Fibroblast of lung (primary cell): ENCODE results near the gene CLIP2. TPM values are rescaled to one million over a fixed set of nuclear protein-coding genes. Genes with fewer than 3 reads are reported as not detected.
"Not testable (repeated sequence)": the region's sequence is repeated elsewhere in the genome, so short reads cannot be mapped to it uniquely, and the experiment has no call there.

ENCODE experiments used
- DNase-seq, 2 donors: peaks; one replicate each; pipeline versions ENCODE4 v3.0.0 to v3.0.0-alpha.2; 2010; ENCODE audit warnings: low read depth in 2 of 2
- H2AFZ ChIP-seq: 2 replicates; pipeline ENCODE4 v1.5.1; 2012; ENCODE audit warnings: low read length, control low read depth, inconsistent platforms
- H3K27ac ChIP-seq: 2 replicates; pipeline ENCODE4 v1.5.1; 2011; ENCODE audit warnings: low read length, control low read depth; ENCODE audit not compliant: insufficient read depth
- H3K27me3 ChIP-seq: 2 replicates; pipeline ENCODE4 v1.5.1; 2011; ENCODE audit warnings: mild to moderate bottlenecking, low read length; ENCODE audit not compliant: control insufficient read depth, insufficient read depth
- H3K36me3 ChIP-seq: 2 replicates; pipeline ENCODE4 v1.5.1; 2011; ENCODE audit warnings: low read length; ENCODE audit not compliant: control insufficient read depth, insufficient read depth
- H3K4me1 ChIP-seq: 2 replicates; pipeline ENCODE4 v1.5.1; 2011; ENCODE audit warnings: low read length; ENCODE audit not compliant: control insufficient read depth, insufficient read depth; ENCODE audit errors: extremely low read depth
- H3K4me2 ChIP-seq: 2 replicates; pipeline ENCODE4 v1.5.1; 2011; ENCODE audit warnings: low read length, control low read depth; ENCODE audit not compliant: insufficient read depth; ENCODE audit errors: extremely low read depth
- H3K4me3 ChIP-seq, 4 experiments: fragments of 200-600 bp in 1 of 4; sonication (generic) in 1 of 4; replicated peaks in 1 of 4; 2 replicates each; pipeline ENCODE4 v1.5.1; 2011 to 2016; ENCODE audit warnings: low read length in 4 of 4, low read depth in 3 of 4, mild to moderate bottlenecking in 3 of 4, control low read depth in 2 of 4, inconsistent platforms in 1 of 4, mixed read lengths in 1 of 4; ENCODE audit not compliant: insufficient read depth in 1 of 4; ENCODE audit errors: control extremely low read depth in 1 of 4
- H3K79me2 ChIP-seq: 2 replicates; pipeline ENCODE4 v1.5.1; 2012; ENCODE audit warnings: mild to moderate bottlenecking, low read length, inconsistent platforms; ENCODE audit not compliant: control insufficient read depth, insufficient read depth
- H3K9ac ChIP-seq: 2 replicates; pipeline ENCODE4 v1.5.1; 2011; ENCODE audit warnings: mild to moderate bottlenecking, low read length, control low read depth; ENCODE audit not compliant: insufficient read depth
- H3K9me3 ChIP-seq: 2 replicates; pipeline ENCODE4 v1.5.1; 2012; ENCODE audit warnings: low read depth, low read length; ENCODE audit not compliant: control insufficient read depth, insufficient read depth
- H4K20me1 ChIP-seq: 2 replicates; pipeline ENCODE4 v1.5.1; 2011; ENCODE audit warnings: low read length; ENCODE audit not compliant: control insufficient read depth, insufficient read depth; ENCODE audit errors: extremely low read depth
- EZH2 ChIP-seq: IDR thresholded peaks from 2 replicates; pipeline ENCODE4 v1.5.1; 2012; ENCODE audit warnings: low read length, control low read depth, mild to moderate bottlenecking; ENCODE audit errors: missing control alignments
- polyA plus RNA-seq, 2 donors: library from polyadenylated mRNA; depleted of rRNA in 1 of 2; stranded (reverse) in 1 of 2; unstranded in 1 of 2; fragments of >200 nt; gene quantifications; 2 replicates each; pipeline ENCODE4 v1.2.1, GENCODE V29; 2011 to 2012; ENCODE audit warnings: missing spikeins in 1 of 2
- total RNA-seq: library from RNA; depleted of rRNA; stranded (reverse); fragments of >200 nt; gene quantifications from 2 replicates; pipeline ENCODE4 v1.2.1, GENCODE V29; 2014
- TF ChIP-seq, protein P1 (sequence below), 2 donors: IDR thresholded peaks in 1 of 2; conservative IDR thresholded peaks in 1 of 2; 1 replicate in 1 of 2; 2 replicates in 1 of 2; pipeline ENCODE4 v1.5.1; 2011 to 2012; ENCODE audit warnings: low read length in 2 of 2, control low read depth in 1 of 2, inconsistent platforms in 1 of 2, low read depth in 1 of 2, mild to moderate bottlenecking in 1 of 2

The CLIP2 gene
- total and polyA plus RNA-seq, 2 donors (not counting 1 experiment from before 2014, with no cell fraction given) = 13.1 to 77.8 TPM

DNA sequence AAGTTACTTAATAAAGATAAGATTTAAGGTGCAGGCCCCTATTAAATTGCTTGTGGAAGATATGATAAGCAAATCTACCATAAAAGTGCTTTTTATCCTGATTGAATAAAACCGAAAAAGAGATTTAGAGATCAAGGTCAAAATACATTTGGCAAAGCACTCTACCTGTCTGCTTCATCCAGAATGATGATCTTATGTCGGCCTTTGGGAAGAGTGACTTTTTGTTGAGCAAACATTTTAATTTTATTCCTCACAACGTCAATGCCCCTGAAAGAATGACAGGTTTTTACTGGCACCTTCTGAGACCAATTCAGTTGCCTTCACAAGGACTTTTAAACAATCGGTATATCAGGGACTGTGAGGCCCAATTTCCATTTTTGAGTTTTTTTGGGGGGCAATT lies 42.7 kb upstream of the CLIP2 start:
- H3K9me3 ChIP-seq = no peaks in the 10 kb centered on the region
- H3K9ac ChIP-seq = no peak overlapping the region
- no peak for DNase-seq
- peaks cover 3% of the 10 kb centered on the region for H3K4me1 ChIP-seq
- H2AFZ ChIP-seq = no peak overlapping the region
- no peaks in the 10 kb centered on the region for H3K27me3 ChIP-seq
- H3K79me2 ChIP-seq = no peaks in the 10 kb centered on the region
- H3K4me2 ChIP-seq = no peak overlapping the region
- no peaks in the 10 kb centered on the region for H4K20me1 ChIP-seq
- H3K27ac ChIP-seq = no peak overlapping the region
- peaks cover 8% of the 10 kb centered on the region for H3K36me3 ChIP-seq
- TF ChIP-seq, protein P1, sequence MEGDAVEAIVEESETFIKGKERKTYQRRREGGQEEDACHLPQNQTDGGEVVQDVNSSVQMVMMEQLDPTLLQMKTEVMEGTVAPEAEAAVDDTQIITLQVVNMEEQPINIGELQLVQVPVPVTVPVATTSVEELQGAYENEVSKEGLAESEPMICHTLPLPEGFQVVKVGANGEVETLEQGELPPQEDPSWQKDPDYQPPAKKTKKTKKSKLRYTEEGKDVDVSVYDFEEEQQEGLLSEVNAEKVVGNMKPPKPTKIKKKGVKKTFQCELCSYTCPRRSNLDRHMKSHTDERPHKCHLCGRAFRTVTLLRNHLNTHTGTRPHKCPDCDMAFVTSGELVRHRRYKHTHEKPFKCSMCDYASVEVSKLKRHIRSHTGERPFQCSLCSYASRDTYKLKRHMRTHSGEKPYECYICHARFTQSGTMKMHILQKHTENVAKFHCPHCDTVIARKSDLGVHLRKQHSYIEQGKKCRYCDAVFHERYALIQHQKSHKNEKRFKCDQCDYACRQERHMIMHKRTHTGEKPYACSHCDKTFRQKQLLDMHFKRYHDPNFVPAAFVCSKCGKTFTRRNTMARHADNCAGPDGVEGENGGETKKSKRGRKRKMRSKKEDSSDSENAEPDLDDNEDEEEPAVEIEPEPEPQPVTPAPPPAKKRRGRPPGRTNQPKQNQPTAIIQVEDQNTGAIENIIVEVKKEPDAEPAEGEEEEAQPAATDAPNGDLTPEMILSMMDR (conservative IDR thresholded peaks at IDR 0.05 in 1 of 2, IDR thresholded peaks at IDR 0.05 in 1 of 2; ENCODE audit: low read depth in 1 of 2, low read length in 2 of 2) = no peak
- TF ChIP-seq EZH2 = no peak
- no peak overlapping the region for H3K4me3 ChIP-seq

DNA sequence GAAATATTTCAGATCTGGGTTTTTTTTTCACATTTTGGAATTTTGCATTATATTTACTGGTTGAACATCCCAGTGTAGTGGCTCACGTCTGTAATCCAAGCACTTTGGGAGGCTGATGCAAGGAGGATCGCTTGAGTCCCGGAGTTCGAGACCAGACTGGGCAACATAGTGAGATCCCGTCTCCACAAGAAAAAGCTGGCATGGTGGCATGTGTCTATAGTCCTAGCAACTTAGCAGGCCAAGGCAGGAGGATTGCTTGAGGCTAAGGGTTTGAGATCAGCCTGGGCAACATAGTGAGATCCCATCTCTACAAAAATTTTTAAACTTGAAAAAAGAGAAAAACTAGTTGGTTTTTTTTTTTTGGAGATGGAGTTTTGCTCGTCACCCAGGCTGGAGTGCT lies 41.1 kb upstream of the CLIP2 start:
- H3K4me3 ChIP-seq = no peak overlapping the region
- no peak for DNase-seq
- H3K79me2 ChIP-seq = peaks cover 4% of the 10 kb centered on the region
- no peaks in the 10 kb centered on the region for H4K20me1 ChIP-seq
- H3K4me1 ChIP-seq = no peaks in the 10 kb centered on the region
- H3K9ac ChIP-seq = no peak overlapping the region
- H3K36me3 ChIP-seq = peaks cover 5% of the 10 kb centered on the region
- H3K27me3 ChIP-seq = no peaks in the 10 kb centered on the region
- H3K9me3 ChIP-seq = no peaks in the 10 kb centered on the region
- TF ChIP-seq, protein P1 (conservative IDR thresholded peaks at IDR 0.05 in 1 of 2, IDR thresholded peaks at IDR 0.05 in 1 of 2; ENCODE audit: low read depth in 1 of 2, low read length in 2 of 2) = no peak
- no peak for TF ChIP-seq EZH2
- no peak overlapping the region for H3K27ac ChIP-seq
- H2AFZ ChIP-seq = no peak overlapping the region
- H3K4me2 ChIP-seq = no peak overlapping the region

DNA sequence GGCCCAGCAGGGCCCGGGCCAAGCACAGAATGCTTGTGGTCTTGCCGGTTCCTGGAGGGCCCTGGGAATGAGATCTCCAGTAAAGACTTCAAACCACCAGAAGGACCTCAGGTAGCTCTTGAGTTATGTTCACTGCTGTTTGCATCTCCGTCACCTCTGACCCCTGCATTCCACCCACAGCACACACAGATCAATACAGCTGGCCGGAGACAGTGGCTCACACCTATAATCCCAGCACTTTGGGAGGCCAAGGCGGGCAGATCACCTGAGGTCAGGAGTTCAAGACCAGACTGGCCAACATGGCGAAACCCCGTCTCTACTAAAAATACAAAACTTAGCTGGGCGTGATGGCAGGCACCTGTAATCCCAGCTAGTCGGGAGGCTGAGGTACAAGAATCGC lies 40.1 kb upstream of the CLIP2 start:
- not testable (repeated sequence) for H3K4me2 ChIP-seq, H3K27ac ChIP-seq, H3K4me1 ChIP-seq, H3K27me3 ChIP-seq, H2AFZ ChIP-seq, H3K36me3 ChIP-seq, H3K4me3 ChIP-seq, H3K9me3 ChIP-seq, H4K20me1 ChIP-seq, DNase-seq, H3K9ac ChIP-seq
- H3K79me2 ChIP-seq = peaks cover 12% of the 10 kb centered on the region
